A549 (cell line): Measurements from ENCODE around the gene CD48. TPM values are rescaled to one million over a fixed set of nuclear protein-coding genes. Genes with fewer than 3 reads are reported as not detected.

Experiments
- ATAC-seq, 2 experiments: fragments of 200-7000 bp in 1 of 2; fragments of >200 bp in 1 of 2; cut with Nextera tagmentation in 1 of 2; cut with Tn5 transposase in 1 of 2; 3 replicates each; pipeline versions ENCODE4 v1.8.0 to v1.9.1; 2018 to 2020; ENCODE audit warnings: mild to moderate bottlenecking in 1 of 2, moderate library complexity in 1 of 2
- CTCF ChIA-PET: fragments of 300-600 bp; sonication (Branson Sonifier 250); formaldehyde crosslinking; extraction: SDS; loops from one replicate; lab custom pipeline; 2021; ENCODE audit warnings: antibody characterized with exemption, inconsistent platforms; lab: Yijun Ruan, JAX
- POLR2A ChIA-PET: fragments of 350-600 bp; formaldehyde crosslinking; extraction: SDS; loops from one replicate; lab custom pipeline; 2021; ENCODE audit warnings: antibody characterized with exemption, inconsistent platforms; lab: Yijun Ruan, JAX
- DNase-seq, 2 experiments: peaks; one replicate each; pipeline versions ENCODE4 v3.0.0 to v3.0.0-alpha.2; 2011 to 2016; ENCODE audit warnings: low read depth in 1 of 2, low spot score in 1 of 2
- FAIRE-seq: peaks from 2 replicates; lab custom pipeline; 2011; peaks lifted over from hg19 to GRCh38; lab: Jason Lieb, UNC
- H3K27ac ChIP-seq, 2 experiments: fragments of >200 bp; sonication (Bioruptor Twin); formaldehyde crosslinking; 3 replicates each; pipeline ENCODE4 v1.5.1; 2016 to 2017
- H3K4me1 ChIP-seq: fragments of >200 bp; sonication (Bioruptor Twin); formaldehyde crosslinking; 3 replicates; pipeline ENCODE4 v1.6.1; 2016
- H3K4me2 ChIP-seq: fragments of >200 bp; sonication (Bioruptor Twin); formaldehyde crosslinking; 3 replicates; pipeline ENCODE4 v1.6.1; 2016
- H3K4me3 ChIP-seq: fragments of >200 bp; sonication (Bioruptor Twin); formaldehyde crosslinking; 3 replicates; pipeline ENCODE4 v1.5.1; 2016
- H3K9me3 ChIP-seq: fragments of >200 bp; sonication (Bioruptor Twin); formaldehyde crosslinking; 3 replicates; pipeline ENCODE4 v1.6.1; 2016
- CBX8 ChIP-seq: fragments of 200-600 bp; sonication (generic); IDR thresholded peaks from 2 replicates; pipeline ENCODE4 v1.6.1; 2016
- CHD2 ChIP-seq: fragments of 150-350 bp; IDR thresholded peaks from 2 replicates; pipeline ENCODE4 v1.6.1; 2014; ENCODE audit warnings: low read length; ENCODE audit not compliant: partially characterized antibody
- CHD4 ChIP-seq: fragments of 200-600 bp; sonication (generic); IDR thresholded peaks from 2 replicates; pipeline ENCODE4 v1.6.1; 2016; ENCODE audit warnings: antibody characterized with exemption, mild to moderate bottlenecking, borderline replicate concordance
- EP300 ChIP-seq, 2 experiments: fragments of >200 bp; sonication (Bioruptor Twin); formaldehyde crosslinking; IDR thresholded peaks; 2 replicates in 1 of 2; 3 replicates in 1 of 2; pipeline ENCODE4 v1.6.1; 2016 to 2017
- FOSL2 ChIP-seq, 2 experiments: fragments of 450-650 bp in 1 of 2; fragments of >200 bp in 1 of 2; sonication (Bioruptor Twin) in 1 of 2; formaldehyde crosslinking; IDR thresholded peaks; 2 replicates each; pipeline versions ENCODE4 v1.5.0 to v1.6.1; 2016 to 2020; ENCODE audit warnings: mild to moderate bottlenecking in 1 of 2, moderate library complexity in 1 of 2
- FOXS1 ChIP-seq: fragments of 250-450 bp; sonication (Bioruptor Pico); IDR thresholded peaks from 2 replicates; pipeline ENCODE4 v1.5.0; 2020; ENCODE audit warnings: mild to moderate bottlenecking, moderate library complexity
- GATA3 ChIP-seq: IDR thresholded peaks from 2 replicates; pipeline ENCODE4 v1.6.1; 2012; ENCODE audit warnings: borderline replicate concordance
- HDAC2 ChIP-seq: fragments of 200-600 bp; sonication (generic); IDR thresholded peaks from 2 replicates; pipeline ENCODE4 v1.6.1; 2016
- HEYL ChIP-seq: fragments of 250-450 bp; sonication (Bioruptor Pico); IDR thresholded peaks from 2 replicates; pipeline ENCODE4 v1.8.0; 2021; ENCODE audit warnings: mild to moderate bottlenecking, moderate library complexity
- HOXB13 ChIP-seq: fragments of 250-450 bp; sonication (Bioruptor Pico); IDR thresholded peaks from 2 replicates; pipeline ENCODE4 v1.5.0; 2020; ENCODE audit warnings: low read depth, mild to moderate bottlenecking, moderate library complexity
- MAFK ChIP-seq: fragments of 450-650 bp; IDR thresholded peaks from 2 replicates; pipeline ENCODE4 v1.6.1; 2014; ENCODE audit not compliant: partially characterized antibody
- MAZ ChIP-seq: fragments of 150-350 bp; IDR thresholded peaks from 2 replicates; pipeline ENCODE4 v1.6.1; 2014; ENCODE audit warnings: antibody characterized with exemption, low read depth, low read length, borderline replicate concordance
- MYC ChIP-seq: IDR thresholded peaks from 2 replicates; pipeline ENCODE4 v1.6.1; 2012; ENCODE audit warnings: mild to moderate bottlenecking, inconsistent platforms, low read length, improper control_type of control experiment, borderline replicate concordance
- NR3C1 ChIP-seq: fragments of >200 bp; sonication (Bioruptor Twin); formaldehyde crosslinking; IDR thresholded peaks from 3 replicates; pipeline ENCODE4 v1.6.1; 2017
- PHF8 ChIP-seq: fragments of 200-600 bp; sonication (generic); IDR thresholded peaks from 2 replicates; pipeline ENCODE4 v1.6.1; 2016; ENCODE audit warnings: low read depth, mild to moderate bottlenecking, antibody characterized with exemption, moderate library complexity, borderline replicate concordance
- POLR2AphosphoS2 ChIP-seq: conservative IDR thresholded peaks from 2 replicates; pipeline ENCODE4 v1.6.1; 2012; ENCODE audit warnings: low read length, improper control_type of control experiment, inconsistent platforms
- RARB ChIP-seq: fragments of 250-450 bp; sonication (Bioruptor Pico); IDR thresholded peaks from 2 replicates; pipeline ENCODE4 v1.8.0; 2021; ENCODE audit warnings: mild to moderate bottlenecking, moderate library complexity
- RNF2 ChIP-seq: fragments of 200-600 bp; sonication (generic); IDR thresholded peaks from 2 replicates; pipeline ENCODE4 v1.6.1; 2016; ENCODE audit warnings: low read depth, mild to moderate bottlenecking, antibody characterized with exemption, moderate library complexity, borderline replicate concordance
- SREBF2 ChIP-seq: fragments of 450-650 bp; IDR thresholded peaks from 2 replicates; pipeline ENCODE4 v1.6.1; 2014; ENCODE audit warnings: mild to moderate bottlenecking, moderate library complexity
- TFCP2L1 ChIP-seq: fragments of 250-450 bp; sonication (Bioruptor Pico); IDR thresholded peaks from 2 replicates; pipeline ENCODE4 v1.5.0; 2021; ENCODE audit warnings: mild to moderate bottlenecking
- TP53 ChIP-seq: fragments of 250-450 bp; sonication (Bioruptor Pico); IDR thresholded peaks from 2 replicates; pipeline ENCODE4 v1.5.0; 2021; ENCODE audit warnings: mild to moderate bottlenecking, moderate library complexity
- WGBS: methylation state at CpG from one replicate; pipeline ENCODE4 v1.1.6; 2017; ENCODE audit errors: missing lambda C conversion rate; 5-methylcytosine and 5-hydroxymethylcytosine counted together
- polyA plus RNA-seq, 4 experiments: library from polyadenylated mRNA; depleted of rRNA in 3 of 4; stranded (reverse); fragments of >200 nt; fragmentation: RNase III in 1 of 4; extraction: RNeasy Plus Mini Kit Qiagen cat#74134 plus additional on column Dnase treatment in 1 of 4; gene quantifications; 2 replicates in 3 of 4; 3 replicates in 1 of 4; pipeline ENCODE4 v1.2.3, GENCODE V29; 2011 to 2017
- TF ChIP-seq, protein P1 (sequence below): IDR thresholded peaks from 2 replicates; pipeline ENCODE4 v1.6.1; 2012
- TF ChIP-seq, protein P2 (sequence below): IDR thresholded peaks from 2 replicates; pipeline ENCODE4 v1.6.1; 2012; ENCODE audit warnings: low read depth, borderline replicate concordance
- TF ChIP-seq, protein P3 (sequence below): fragments of 150-350 bp; IDR thresholded peaks from 2 replicates; pipeline ENCODE4 v1.6.1; 2014; ENCODE audit warnings: low read depth, mild to moderate bottlenecking, low read length
- TF ChIP-seq, protein P4 (sequence below): fragments of 450-650 bp; IDR thresholded peaks from 2 replicates; pipeline ENCODE4 v1.6.1; 2014; ENCODE audit warnings: antibody characterized with exemption
- TF ChIP-seq, protein P5 (sequence below): fragments of >200 bp; sonication (Bioruptor Twin); formaldehyde crosslinking; IDR thresholded peaks from 2 replicates; pipeline ENCODE4 v1.6.1; 2016

CD48 gene
- polyA plus RNA-seq, 2 of the 4 experiments (the other 2 are of a cell fraction) = not detected

DNA sequence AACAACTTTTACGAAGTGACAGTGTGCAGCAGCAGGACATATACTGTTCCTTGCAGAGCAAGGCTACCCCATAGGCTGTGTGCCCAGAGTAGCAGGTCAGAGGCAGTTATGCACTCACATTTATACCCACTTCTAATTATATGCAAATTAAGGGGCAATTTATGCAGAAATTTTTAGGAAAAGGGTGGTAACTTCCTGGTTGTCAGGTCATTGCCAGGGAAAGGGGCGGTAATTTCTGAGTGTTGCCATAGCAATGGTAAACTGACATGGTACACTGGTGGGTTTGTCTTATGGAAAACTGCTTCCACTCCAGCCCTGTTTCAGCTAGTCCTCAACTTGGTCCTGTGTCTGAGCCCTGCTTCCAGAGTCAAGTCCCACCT is 52.8 kb downstream of the CD48 start:
- peaks cover 3% of the 10 kb centered on the region; the same call in 1 of the 3 replicates for H3K9me3 ChIP-seq
- FAIRE-seq (no peak), DNase-seq (peak in 1 of 2 experiments; percentile 7), ATAC-seq (no peak)
- POLR2A ChIA-PET = no interaction called here
- H3K4me3 ChIP-seq = no peak overlapping the region
- TF ChIP-seq MAZ (no peak), MAFK (no peak), HOXB13 (CRISPR knock-in tag) (no peak), CHD4 (no peak)
- TF ChIP-seq, protein P1, sequence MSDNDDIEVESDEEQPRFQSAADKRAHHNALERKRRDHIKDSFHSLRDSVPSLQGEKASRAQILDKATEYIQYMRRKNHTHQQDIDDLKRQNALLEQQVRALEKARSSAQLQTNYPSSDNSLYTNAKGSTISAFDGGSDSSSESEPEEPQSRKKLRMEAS = no peak
- TF ChIP-seq, protein P2, sequence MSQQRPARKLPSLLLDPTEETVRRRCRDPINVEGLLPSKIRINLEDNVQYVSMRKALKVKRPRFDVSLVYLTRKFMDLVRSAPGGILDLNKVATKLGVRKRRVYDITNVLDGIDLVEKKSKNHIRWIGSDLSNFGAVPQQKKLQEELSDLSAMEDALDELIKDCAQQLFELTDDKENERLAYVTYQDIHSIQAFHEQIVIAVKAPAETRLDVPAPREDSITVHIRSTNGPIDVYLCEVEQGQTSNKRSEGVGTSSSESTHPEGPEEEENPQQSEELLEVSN = no peak
- TF ChIP-seq, protein P3, sequence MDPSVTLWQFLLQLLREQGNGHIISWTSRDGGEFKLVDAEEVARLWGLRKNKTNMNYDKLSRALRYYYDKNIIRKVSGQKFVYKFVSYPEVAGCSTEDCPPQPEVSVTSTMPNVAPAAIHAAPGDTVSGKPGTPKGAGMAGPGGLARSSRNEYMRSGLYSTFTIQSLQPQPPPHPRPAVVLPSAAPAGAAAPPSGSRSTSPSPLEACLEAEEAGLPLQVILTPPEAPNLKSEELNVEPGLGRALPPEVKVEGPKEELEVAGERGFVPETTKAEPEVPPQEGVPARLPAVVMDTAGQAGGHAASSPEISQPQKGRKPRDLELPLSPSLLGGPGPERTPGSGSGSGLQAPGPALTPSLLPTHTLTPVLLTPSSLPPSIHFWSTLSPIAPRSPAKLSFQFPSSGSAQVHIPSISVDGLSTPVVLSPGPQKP = no peak
- no peaks in the 10 kb centered on the region for H3K4me1 ChIP-seq
- CTCF ChIA-PET = interaction anchor here (1.6 kb wide), 1 partner anchor 16 kb away, joined by 5 read pairs; no protein-coding TSS in a partner anchor
- H3K27ac ChIP-seq = no peak overlapping the region
- H3K4me2 ChIP-seq = no peak overlapping the region
- WGBS = 80% methylated on average over 2 of the region's 2 CpGs

DNA sequence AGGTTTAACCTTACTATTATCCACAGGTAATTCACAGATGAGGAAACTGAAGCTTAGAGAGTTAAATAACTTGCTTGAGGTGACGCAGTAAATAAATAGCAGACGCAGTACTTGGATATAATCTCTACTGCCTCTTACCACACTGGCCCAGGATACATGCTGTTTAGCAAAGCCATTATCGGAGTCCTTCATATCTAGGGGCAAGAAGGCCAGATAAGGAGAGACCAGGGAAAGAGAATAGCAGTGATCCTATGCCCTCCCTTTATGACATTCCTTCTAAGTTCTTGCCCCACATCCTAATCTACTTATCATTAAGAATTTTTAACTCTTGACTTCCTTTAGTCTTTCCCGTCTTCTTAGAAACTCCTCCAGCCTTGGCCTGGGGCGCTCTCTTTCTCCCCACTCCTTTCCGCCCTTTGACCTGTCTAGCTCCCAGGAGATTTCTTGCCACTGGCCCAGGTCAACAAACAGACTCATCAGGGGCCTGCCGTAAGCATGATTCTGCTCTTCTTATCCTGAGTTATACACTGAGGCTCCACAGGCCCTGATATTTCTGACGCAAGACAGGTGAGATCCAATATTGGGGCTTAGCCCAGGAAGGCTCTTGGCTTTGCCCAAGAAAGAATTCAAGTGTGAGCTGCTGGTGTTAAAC is 53.3 kb downstream of the CD48 start:
- H3K4me2 ChIP-seq = no peak overlapping the region
- no peak overlapping the region for H3K27ac ChIP-seq
- no peak for ATAC-seq
- ChIA-PET CTCF (interaction anchor here (1.6 kb wide), 1 partner anchor 17 kb away, joined by 5 read pairs; no protein-coding TSS in a partner anchor), POLR2A (no interaction called here)
- no peak for FAIRE-seq
- WGBS = 79% methylated on average over 8 of the region's 8 CpGs
- no peak overlapping the region for H3K4me3 ChIP-seq
- no peak for DNase-seq
- H3K9me3 ChIP-seq = peaks cover 3% of the 10 kb centered on the region; the same call in 1 of the 3 replicates
- H3K4me1 ChIP-seq = no peaks in the 10 kb centered on the region
- TF ChIP-seq PHF8 (no peak), SREBF2 (no peak), MYC (no peak), RNF2 (no peak), CBX8 (no peak), FOXS1 (no peak)
- TF ChIP-seq, protein P2 = no peak
- TF ChIP-seq, protein P1 = no peak

DNA sequence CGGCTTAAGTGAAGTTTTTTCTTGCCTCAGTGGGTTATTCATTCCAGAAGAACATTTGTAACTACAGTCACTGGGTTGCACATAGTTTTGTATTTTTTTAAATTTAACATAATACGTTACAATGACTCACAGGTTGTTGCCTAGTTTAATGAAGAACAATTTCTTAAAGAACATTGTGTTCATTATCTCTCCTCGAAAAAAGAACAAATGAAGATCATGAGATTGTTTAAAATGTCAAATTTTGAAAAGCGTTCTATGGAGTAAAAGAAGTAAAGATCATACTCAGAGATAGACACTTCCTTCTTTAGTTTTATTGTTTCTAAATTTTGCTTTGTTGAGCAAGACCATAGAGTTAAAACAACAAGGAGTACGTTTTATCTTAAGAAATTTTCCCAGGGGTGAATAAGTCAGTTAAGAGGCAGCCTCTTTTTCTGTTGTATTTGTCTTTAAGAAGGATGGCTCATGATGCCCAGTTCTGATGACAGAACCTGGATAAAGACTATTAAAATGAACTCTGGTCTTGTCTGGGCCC is 54.3 kb downstream of the CD48 start:
- FAIRE-seq (no peak), DNase-seq (no peak), ATAC-seq (no peak)
- POLR2A ChIA-PET = no interaction called here
- Histone ChIP-seq H3K4me2 (no peak overlapping the region), H3K27ac (no peak overlapping the region), H3K9me3 (peaks cover 3% of the 10 kb centered on the region; the same call in 1 of the 3 replicates), H3K4me3 (no peak overlapping the region), H3K4me1 (no peaks in the 10 kb centered on the region)
- 36% methylated on average over 5 of the region's 5 CpGs for WGBS
- CTCF ChIA-PET = interaction anchor here (1.6 kb wide), 1 partner anchor 18 kb away, joined by 5 read pairs; no protein-coding TSS in a partner anchor
- TF ChIP-seq FOXS1 = no peak
- TF ChIP-seq CHD2 = no peak
- TF ChIP-seq, protein P3 = no peak
- no peak for TF ChIP-seq TFCP2L1 (CRISPR knock-in tag)
- no peak for TF ChIP-seq RARB (CRISPR knock-in tag)
- TF ChIP-seq TP53 (CRISPR knock-in tag) = no peak
- TF ChIP-seq NR3C1 = no peak
- TF ChIP-seq, protein P4, sequence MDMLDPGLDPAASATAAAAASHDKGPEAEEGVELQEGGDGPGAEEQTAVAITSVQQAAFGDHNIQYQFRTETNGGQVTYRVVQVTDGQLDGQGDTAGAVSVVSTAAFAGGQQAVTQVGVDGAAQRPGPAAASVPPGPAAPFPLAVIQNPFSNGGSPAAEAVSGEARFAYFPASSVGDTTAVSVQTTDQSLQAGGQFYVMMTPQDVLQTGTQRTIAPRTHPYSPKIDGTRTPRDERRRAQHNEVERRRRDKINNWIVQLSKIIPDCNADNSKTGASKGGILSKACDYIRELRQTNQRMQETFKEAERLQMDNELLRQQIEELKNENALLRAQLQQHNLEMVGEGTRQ = no peak
- no peak for TF ChIP-seq FOSL2 (IDR thresholded peaks at IDR 0.05)
- no peak for TF ChIP-seq FOSL2 (CRISPR knock-in tag; IDR thresholded peaks at IDR 0.05)
- TF ChIP-seq, protein P5, sequence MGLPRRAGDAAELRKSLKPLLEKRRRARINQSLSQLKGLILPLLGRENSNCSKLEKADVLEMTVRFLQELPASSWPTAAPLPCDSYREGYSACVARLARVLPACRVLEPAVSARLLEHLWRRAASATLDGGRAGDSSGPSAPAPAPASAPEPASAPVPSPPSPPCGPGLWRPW = no peak
- no peak for TF ChIP-seq GATA3
- TF ChIP-seq, protein P1 = no peak
- no peak for TF ChIP-seq POLR2AphosphoS2
- TF ChIP-seq EP300 (IDR thresholded peaks at IDR 0.05) = no peak
- no peak for TF ChIP-seq HDAC2
- TF ChIP-seq HEYL (CRISPR knock-in tag) = no peak
